H1 (cell line): ENCODE measurements around the gene DNAL1. TPM values are rescaled to one million over a fixed set of nuclear protein-coding genes. Genes with fewer than 3 reads are reported as not detected.

Source experiments
- CTCF ChIA-PET: fragments of 300-600 bp; sonication (Branson Sonifier 250); formaldehyde crosslinking; loops from one replicate; lab custom pipeline; 2021; ENCODE audit not compliant: partially characterized antibody; lab: Charles Lee
- POLR2A ChIA-PET: fragments of 300-600 bp; sonication (Branson Sonifier 250); formaldehyde crosslinking; loops from one replicate; lab custom pipeline; 2021; ENCODE audit warnings: inconsistent platforms; ENCODE audit not compliant: partially characterized antibody; lab: Charles Lee
- DNase-seq, 2 experiments: peaks; one replicate each; pipeline versions ENCODE4 v3.0.0 to v3.0.0-alpha.2; 2010 to 2022; ENCODE audit warnings: low spot score in 2 of 2, low read depth in 1 of 2, mixed read lengths in 1 of 2
- FAIRE-seq: peaks from 2 replicates; lab custom pipeline; 2011; peaks lifted over from hg19 to GRCh38; lab: Jason Lieb, UNC
- H2AFZ ChIP-seq: 2 replicates; pipeline ENCODE4 v1.8.1; 2012; ENCODE audit warnings: low read length, inconsistent platforms
- H2AK5ac ChIP-seq: 2 replicates; pipeline ENCODE4 v1.6.1; 2013; ENCODE audit warnings: low read depth, low read length
- H2BK120ac ChIP-seq: replicated peaks from 2 replicates; pipeline ENCODE3; 2013; ENCODE audit warnings: low read depth, low read length, inconsistent platforms
- H2BK12ac ChIP-seq: 2 replicates; pipeline ENCODE4 v1.6.1; 2013; ENCODE audit warnings: low read depth, low read length
- H2BK15ac ChIP-seq: 2 replicates; pipeline ENCODE4 v1.6.1; 2013; ENCODE audit warnings: low read length
- H2BK20ac ChIP-seq: 2 replicates; pipeline ENCODE4 v1.6.1; 2013; ENCODE audit warnings: low read length
- H2BK5ac ChIP-seq: 2 replicates; pipeline ENCODE4 v1.6.1; 2013; ENCODE audit warnings: low read depth, low read length
- H3K14ac ChIP-seq: 2 replicates; pipeline ENCODE4 v1.6.1; 2013; ENCODE audit warnings: inconsistent platforms; ENCODE audit not compliant: insufficient read length
- H3K18ac ChIP-seq: 2 replicates; pipeline ENCODE4 v1.6.1; 2013; ENCODE audit warnings: low read length; ENCODE audit errors: extremely low read depth
- H3K23ac ChIP-seq: 2 replicates; pipeline ENCODE4 v1.6.1; 2013; ENCODE audit warnings: inconsistent platforms; ENCODE audit not compliant: insufficient read length
- H3K23me2 ChIP-seq: 2 replicates; pipeline ENCODE4 v1.6.1; 2013; ENCODE audit warnings: low read depth, low read length
- H3K27ac ChIP-seq: 2 replicates; pipeline ENCODE4 v1.6.1; 2011; ENCODE audit warnings: low read depth, low read length, inconsistent platforms
- H3K27me3 ChIP-seq, 4 experiments: replicated peaks in 1 of 4; 1 replicate in 1 of 4; 2 replicates in 3 of 4; pipeline versions ENCODE4 v1.6.1 to v1.8.1; 2011 to 2013; ENCODE audit warnings: low read length in 3 of 4, mild to moderate bottlenecking in 3 of 4, inconsistent platforms in 2 of 4, mixed read lengths in 2 of 4, moderate library complexity in 1 of 4; ENCODE audit not compliant: control insufficient read depth in 3 of 4, insufficient read depth in 3 of 4; ENCODE audit errors: extremely low read depth in 1 of 4
- H3K36me3 ChIP-seq, 4 experiments: 2 replicates each; pipeline versions ENCODE4 v1.6.1 to v1.8.1; 2011 to 2013; ENCODE audit warnings: mild to moderate bottlenecking in 4 of 4, low read length in 3 of 4, moderate library complexity in 2 of 4, control low read depth in 1 of 4, inconsistent platforms in 1 of 4; ENCODE audit not compliant: insufficient read depth in 4 of 4, control insufficient read depth in 2 of 4
- H3K4ac ChIP-seq: replicated peaks from 2 replicates; pipeline ENCODE3; 2013; ENCODE audit warnings: low read length, low read depth, mixed read lengths, inconsistent platforms; ENCODE audit not compliant: insufficient read length
- H3K4me1 ChIP-seq, 4 experiments: replicated peaks in 1 of 4; 1 replicate in 1 of 4; 2 replicates in 3 of 4; pipeline versions ENCODE4 v1.6.1 to v1.8.1; 2011 to 2013; ENCODE audit warnings: low read length in 3 of 4, inconsistent platforms in 2 of 4, mixed read lengths in 1 of 4; ENCODE audit not compliant: insufficient read depth in 4 of 4, control insufficient read depth in 3 of 4
- H3K4me2 ChIP-seq, 2 experiments: 2 replicates each; pipeline versions ENCODE4 v1.6.1 to v1.8.1; 2011 to 2013; ENCODE audit warnings: low read depth in 2 of 2, low read length in 2 of 2, control low read depth in 1 of 2, inconsistent platforms in 1 of 2, mild to moderate bottlenecking in 1 of 2; ENCODE audit not compliant: insufficient read depth in 1 of 2
- H3K4me3 ChIP-seq, 4 experiments: fragments of 200-600, 300-600 bp in 1 of 4; sonication (generic), shearing (Covaris generic), sonication (Bioruptor Twin) in 1 of 4; 2 replicates each; pipeline versions ENCODE4 v1.5.1 to v1.8.1; 2011 to 2016; ENCODE audit warnings: low read length in 4 of 4, low read depth in 3 of 4, control low read depth in 2 of 4, inconsistent platforms in 2 of 4, mild to moderate bottlenecking in 2 of 4, mixed read lengths in 1 of 4, moderate library complexity in 1 of 4; ENCODE audit not compliant: insufficient read depth in 2 of 4; ENCODE audit errors: extremely low read depth in 1 of 4
- H3K56ac ChIP-seq: replicated peaks from 2 replicates; pipeline ENCODE3; 2013; ENCODE audit warnings: low read depth, mild to moderate bottlenecking, mixed read lengths, low read length, inconsistent platforms; ENCODE audit not compliant: insufficient read length
- H3K79me1 ChIP-seq: 2 replicates; pipeline ENCODE4 v1.6.1; 2013; ENCODE audit warnings: low read depth, low read length, control low read depth
- H3K79me2 ChIP-seq, 2 experiments: 2 replicates each; pipeline versions ENCODE4 v1.6.1 to v1.8.1; 2012 to 2013; ENCODE audit warnings: low read length in 2 of 2, mild to moderate bottlenecking in 2 of 2, inconsistent platforms in 1 of 2; ENCODE audit not compliant: insufficient read depth in 2 of 2, control insufficient read depth in 1 of 2
- H3K9ac ChIP-seq, 4 experiments: replicated peaks in 1 of 4; 1 replicate in 1 of 4; 2 replicates in 3 of 4; pipeline versions ENCODE4 v1.6.1 to v1.8.1; 2011 to 2013; ENCODE audit warnings: low read depth in 3 of 4, low read length in 3 of 4, control low read depth in 2 of 4, mild to moderate bottlenecking in 2 of 4, moderate library complexity in 2 of 4, inconsistent platforms in 1 of 4; ENCODE audit errors: extremely low read depth in 1 of 4
- H3K9me3 ChIP-seq, 2 experiments: 2 replicates each; pipeline versions ENCODE4 v1.6.1 to v1.8.1; 2012 to 2013; ENCODE audit warnings: mild to moderate bottlenecking in 2 of 2, moderate library complexity in 2 of 2, control low read depth in 1 of 2, inconsistent platforms in 1 of 2, low read depth in 1 of 2, low read length in 1 of 2, mixed read lengths in 1 of 2; ENCODE audit not compliant: insufficient read depth in 2 of 2
- H4K20me1 ChIP-seq, 2 experiments: replicated peaks in 1 of 2; 2 replicates each; pipeline versions ENCODE3 to v1.8.1; 2011 to 2013; ENCODE audit warnings: inconsistent platforms in 2 of 2, low read length in 2 of 2, mild to moderate bottlenecking in 1 of 2; ENCODE audit not compliant: insufficient read depth in 2 of 2, control insufficient read depth in 1 of 2
- H4K5ac ChIP-seq: 2 replicates; pipeline ENCODE4 v1.6.1; 2013; ENCODE audit warnings: low read length, low read depth, mixed read lengths, inconsistent platforms; ENCODE audit not compliant: insufficient read length
- H4K8ac ChIP-seq: 2 replicates; pipeline ENCODE4 v1.8.0; 2013; ENCODE audit warnings: mild to moderate bottlenecking, moderate library complexity, low read length, inconsistent platforms; ENCODE audit not compliant: insufficient read depth; ENCODE audit errors: extremely low read depth
- H4K91ac ChIP-seq: replicated peaks from 2 replicates; pipeline ENCODE3; 2013; ENCODE audit warnings: low read length, mixed read lengths, inconsistent platforms; ENCODE audit not compliant: insufficient read length
- CBX5 ChIP-seq: fragments of 300-800, 300-1000 bp; sonication (generic); IDR thresholded peaks from 2 replicates; pipeline ENCODE4 v1.7.1; 2016; ENCODE audit warnings: antibody characterized with exemption, low read length, low read depth
- CHD1 ChIP-seq: IDR thresholded peaks from 2 replicates; pipeline ENCODE4 v1.6.1; 2012; ENCODE audit warnings: low read depth, low read length, improper control_type of control experiment
- E2F6 ChIP-seq: IDR thresholded peaks from 2 replicates; pipeline ENCODE4 v1.6.1; 2012; ENCODE audit warnings: inconsistent platforms
- NANOG ChIP-seq: IDR thresholded peaks from 2 replicates; pipeline ENCODE4 v1.6.1; 2011; ENCODE audit warnings: low read length, low read depth, mild to moderate bottlenecking, inconsistent platforms; ENCODE audit not compliant: insufficient read depth, poor library complexity, severe bottlenecking
- TEAD4 ChIP-seq: IDR thresholded peaks from 2 replicates; pipeline ENCODE4 v1.6.1; 2012; ENCODE audit warnings: low read depth, low read length, inconsistent platforms, mixed read lengths
- WGBS, 2 experiments: shearing (Covaris generic) in 1 of 2; methylation state at CpG; one replicate each; pipeline versions ENCODE4 v1.1.6 to v1.1.7; 2013 to 2015; ENCODE audit warnings: low lambda C conversion rate in 2 of 2, mixed read lengths in 2 of 2, inconsistent platforms in 1 of 2, low coverage in 1 of 2, missing lambda C conversion rate in 1 of 2; ENCODE audit not compliant: insufficient replicate concordance in 2 of 2, insufficient coverage in 1 of 2, insufficient read length in 1 of 2; ENCODE audit errors: extremely low coverage in 1 of 2, missing lambda C conversion rate in 1 of 2; 5-methylcytosine and 5-hydroxymethylcytosine counted together
- polyA plus RNA-seq, 7 experiments: library from polyadenylated mRNA; depleted of rRNA in 3 of 7; stranded (reverse) in 5 of 7; unstranded in 2 of 7; fragments of >200 nt in 5 of 7; fragments of 200-250 nt in 2 of 7; gene quantifications; 1 replicate in 5 of 7; 2 replicates in 1 of 7; 4 replicates in 1 of 7; pipeline versions ENCODE4 v1.2.1 to v1.2.3, GENCODE V29; 2011 to 2013; ENCODE audit warnings: missing spikeins in 2 of 7, mixed read lengths in 2 of 7
- total RNA-seq: library from RNA; stranded (reverse); fragmentation: NEBNext Ultra II Directional; extraction: Animal tissue kit (Norgen Biotek cat#: 25700); gene quantifications from 2 replicates; pipeline ENCODE4 v1.2.1, GENCODE V29; 2021

DNAL1 gene
- total and polyA plus RNA-seq, 2 of the 8 experiments (the other 6 are each of a cell fraction or from before 2014, with no cell fraction given): 2.8 to 16.8 TPM

- Histone ChIP-seq H2AK5ac (no peak overlapping the region), H4K20me1 (no peaks in the 10 kb centered on the region), H3K36me3 (peaks cover 0 to 3% (median 0%) of the 10 kb centered on the region in 4 experiments; a peak in 2 of 8 replicates), H4K5ac (no peak overlapping the region), H3K4me1 (no peaks in the 10 kb centered on the region), H3K23me2 (no peaks in the 10 kb centered on the region), H3K79me1 (no peaks in the 10 kb centered on the region), H2BK5ac (no peak overlapping the region), H2BK15ac (no peak overlapping the region), H3K4me2 (no peak overlapping the region), H3K4ac (no peak overlapping the region), H3K18ac (no peak overlapping the region), H2BK20ac (no peak overlapping the region), H3K79me2 (no peaks in the 10 kb centered on the region), H3K9me3 (no peaks in the 10 kb centered on the region), H3K27me3 (no peaks in the 10 kb centered on the region), H3K9ac (no peak overlapping the region), H4K8ac (no peak overlapping the region), H3K14ac (no peak overlapping the region), H2AFZ (no peak overlapping the region), H2BK12ac (no peak overlapping the region), H3K27ac (no peak overlapping the region), H3K4me3 (no peak overlapping the region), H3K56ac (no peak overlapping the region), H4K91ac (no peak overlapping the region), H3K23ac (no peak overlapping the region), H2BK120ac (no peak overlapping the region)
- FAIRE-seq: no peak
- DNase-seq: no peak
- ChIA-PET POLR2A (no interaction called here), CTCF (interaction anchor here (0.7 to 1.6 kb wide), 2 partner anchors 9 to 34 kb away, joined by 3 to 8 read pairs; no protein-coding TSS in a partner anchor)
- 82% methylated on average over 2 of the region's 2 CpGs; no CpG with 5 or more reads in 1 of the 2 experiments for WGBS, 2 experiments
- TF ChIP-seq CBX5 (no peak), TEAD4 (no peak), NANOG (no peak), E2F6 (no peak), CHD1 (no peak)
Observed at GRCh38 chr14:73695082-73695481, 50.3 kb downstream of the DNAL1 start.
